Smooth muscle cell (in vitro differentiated cells): ENCODE measurements around the gene GALK1. TPM values are rescaled to one million over a fixed set of nuclear protein-coding genes. Genes with fewer than 3 reads are reported as not detected.

Experiments used
- DNase-seq: peaks from one replicate; lab custom pipeline; 2025; ENCODE audit not compliant: unreplicated experiment; lab: John Stamatoyannopoulos, UW
- H2AFZ ChIP-seq: fragments of 200-600 bp; sonication (generic); 2 replicates; pipeline ENCODE4 v1.6.0; 2016; ENCODE audit warnings: antibody characterized with exemption, low read depth, mild to moderate bottlenecking
- H3F3A ChIP-seq: fragments of 200-600 bp; sonication (generic); 2 replicates; pipeline ENCODE4 v1.6.0; 2017; ENCODE audit warnings: antibody characterized with exemption, low read depth
- H3K27ac ChIP-seq: fragments of 200-600 bp; sonication (generic); 2 replicates; pipeline ENCODE4 v1.5.1; 2016; ENCODE audit warnings: low read depth, mild to moderate bottlenecking
- H3K27me3 ChIP-seq: fragments of 200-600 bp; sonication (generic); 2 replicates; pipeline ENCODE4 v1.6.1; 2016; ENCODE audit warnings: low read depth, mild to moderate bottlenecking
- H3K36me3 ChIP-seq: fragments of 200-600 bp; sonication (generic); 2 replicates; pipeline ENCODE4 v1.5.1; 2016; ENCODE audit warnings: low read depth
- H3K4me1 ChIP-seq: fragments of 200-600 bp; sonication (generic); 2 replicates; pipeline ENCODE4 v1.5.1; 2016; ENCODE audit warnings: low read depth
- H3K4me2 ChIP-seq: fragments of 200-600 bp; sonication (generic); 2 replicates; pipeline ENCODE4 v1.6.0; 2016; ENCODE audit warnings: mild to moderate bottlenecking
- H3K4me3 ChIP-seq: fragments of 200-600 bp; sonication (generic); 2 replicates; pipeline ENCODE4 v1.5.1; 2016; ENCODE audit warnings: mild to moderate bottlenecking
- H3K79me2 ChIP-seq: fragments of 200-600 bp; sonication (generic); 2 replicates; pipeline ENCODE4 v1.6.0; 2016; ENCODE audit warnings: low read depth, mild to moderate bottlenecking
- H3K9ac ChIP-seq: fragments of 200-600 bp; sonication (generic); 2 replicates; pipeline ENCODE4 v1.6.0; 2016; ENCODE audit warnings: low read depth
- H3K9me3 ChIP-seq: fragments of 200-600 bp; sonication (generic); replicated peaks from 2 replicates; pipeline ENCODE4 v1.5.1; 2016; ENCODE audit warnings: low read depth
- H4K20me1 ChIP-seq: fragments of 200-600 bp; sonication (generic); 2 replicates; pipeline ENCODE4 v1.6.0; 2016; ENCODE audit warnings: low read depth
- WGBS: methylation state at CpG from one replicate; pipeline ENCODE4 v1.1.7; 2016; ENCODE audit warnings: low lambda C conversion rate; 5-methylcytosine and 5-hydroxymethylcytosine counted together
- polyA plus RNA-seq: library from polyadenylated mRNA; unstranded; fragments of >200 nt; fragmentation: Nextera tagmentation; extraction: Ambion mirVana; gene quantifications from 2 replicates; pipeline ENCODE4 v1.2.1, GENCODE V29; 2016
- total RNA-seq: library from RNA; depleted of rRNA; stranded (reverse); fragments of >200 nt; gene quantifications from 2 replicates; pipeline ENCODE4 v1.2.3, GENCODE V29; 2014
- TF ChIP-seq, protein P1 (sequence below): fragments of 200-600 bp; sonication (generic); IDR thresholded peaks from 2 replicates; pipeline ENCODE4 v1.5.1; 2017; ENCODE audit warnings: borderline replicate concordance, mild to moderate bottlenecking, antibody characterized with exemption; ENCODE audit not compliant: insufficient read depth, poor library complexity, severe bottlenecking

The GALK1 gene
- total and polyA plus RNA-seq, 2 experiments from 2014 or later = 31.1 to 108 TPM

DNA sequence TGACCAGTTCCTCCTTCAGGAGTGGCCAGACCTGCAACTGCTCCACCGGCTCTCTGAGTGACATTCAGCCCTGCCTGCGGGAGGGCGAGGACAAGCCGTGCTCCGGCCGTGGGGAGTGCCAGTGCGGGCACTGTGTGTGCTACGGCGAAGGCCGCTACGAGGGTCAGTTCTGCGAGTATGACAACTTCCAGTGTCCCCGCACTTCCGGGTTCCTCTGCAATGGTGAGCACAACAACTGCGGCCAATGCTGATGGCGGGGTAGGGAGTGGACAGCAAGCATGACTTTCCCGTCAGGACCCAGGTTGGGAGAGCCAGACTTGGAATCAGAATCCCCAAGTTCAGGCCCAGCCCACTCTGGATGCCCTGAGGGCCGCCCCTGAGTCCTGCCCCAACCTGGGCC lies 31.5 kb downstream of the GALK1 start:
- WGBS = 94% methylated on average over 18 of the region's 18 CpGs
- H3K4me2 ChIP-seq = no peak overlapping the region
- H3K4me1 ChIP-seq = no peaks in the 10 kb centered on the region
- H3K9ac ChIP-seq = no peak overlapping the region
- no peaks in the 10 kb centered on the region for H3F3A ChIP-seq
- H3K27ac ChIP-seq = no peak overlapping the region
- no peaks in the 10 kb centered on the region for H3K27me3 ChIP-seq
- TF ChIP-seq, protein P1, sequence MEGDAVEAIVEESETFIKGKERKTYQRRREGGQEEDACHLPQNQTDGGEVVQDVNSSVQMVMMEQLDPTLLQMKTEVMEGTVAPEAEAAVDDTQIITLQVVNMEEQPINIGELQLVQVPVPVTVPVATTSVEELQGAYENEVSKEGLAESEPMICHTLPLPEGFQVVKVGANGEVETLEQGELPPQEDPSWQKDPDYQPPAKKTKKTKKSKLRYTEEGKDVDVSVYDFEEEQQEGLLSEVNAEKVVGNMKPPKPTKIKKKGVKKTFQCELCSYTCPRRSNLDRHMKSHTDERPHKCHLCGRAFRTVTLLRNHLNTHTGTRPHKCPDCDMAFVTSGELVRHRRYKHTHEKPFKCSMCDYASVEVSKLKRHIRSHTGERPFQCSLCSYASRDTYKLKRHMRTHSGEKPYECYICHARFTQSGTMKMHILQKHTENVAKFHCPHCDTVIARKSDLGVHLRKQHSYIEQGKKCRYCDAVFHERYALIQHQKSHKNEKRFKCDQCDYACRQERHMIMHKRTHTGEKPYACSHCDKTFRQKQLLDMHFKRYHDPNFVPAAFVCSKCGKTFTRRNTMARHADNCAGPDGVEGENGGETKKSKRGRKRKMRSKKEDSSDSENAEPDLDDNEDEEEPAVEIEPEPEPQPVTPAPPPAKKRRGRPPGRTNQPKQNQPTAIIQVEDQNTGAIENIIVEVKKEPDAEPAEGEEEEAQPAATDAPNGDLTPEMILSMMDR = no peak
- no peak for DNase-seq
- H3K36me3 ChIP-seq = no peaks in the 10 kb centered on the region
- peaks cover 17% of the 10 kb centered on the region for H4K20me1 ChIP-seq
- no peaks in the 10 kb centered on the region for H3K79me2 ChIP-seq
- H2AFZ ChIP-seq = no peak overlapping the region
- no peak overlapping the region for H3K4me3 ChIP-seq
- H3K9me3 ChIP-seq = no peaks in the 10 kb centered on the region

GRCh38 chr17:75731716-75732498 lies 33.1 kb downstream of the GALK1 start:
- Histone ChIP-seq H2AFZ (no peak overlapping the region), H4K20me1 (peaks cover 12% of the 10 kb centered on the region), H3K4me3 (no peak overlapping the region), H3F3A (no peaks in the 10 kb centered on the region), H3K27ac (no peak overlapping the region), H3K79me2 (no peaks in the 10 kb centered on the region), H3K27me3 (no peaks in the 10 kb centered on the region), H3K4me2 (no peak overlapping the region), H3K9ac (no peak overlapping the region), H3K9me3 (no peaks in the 10 kb centered on the region), H3K4me1 (no peaks in the 10 kb centered on the region), H3K36me3 (no peaks in the 10 kb centered on the region)
- TF ChIP-seq, protein P1 = no peak
- 93% methylated on average over 31 of the region's 31 CpGs for WGBS
- no peak for DNase-seq

DNA sequence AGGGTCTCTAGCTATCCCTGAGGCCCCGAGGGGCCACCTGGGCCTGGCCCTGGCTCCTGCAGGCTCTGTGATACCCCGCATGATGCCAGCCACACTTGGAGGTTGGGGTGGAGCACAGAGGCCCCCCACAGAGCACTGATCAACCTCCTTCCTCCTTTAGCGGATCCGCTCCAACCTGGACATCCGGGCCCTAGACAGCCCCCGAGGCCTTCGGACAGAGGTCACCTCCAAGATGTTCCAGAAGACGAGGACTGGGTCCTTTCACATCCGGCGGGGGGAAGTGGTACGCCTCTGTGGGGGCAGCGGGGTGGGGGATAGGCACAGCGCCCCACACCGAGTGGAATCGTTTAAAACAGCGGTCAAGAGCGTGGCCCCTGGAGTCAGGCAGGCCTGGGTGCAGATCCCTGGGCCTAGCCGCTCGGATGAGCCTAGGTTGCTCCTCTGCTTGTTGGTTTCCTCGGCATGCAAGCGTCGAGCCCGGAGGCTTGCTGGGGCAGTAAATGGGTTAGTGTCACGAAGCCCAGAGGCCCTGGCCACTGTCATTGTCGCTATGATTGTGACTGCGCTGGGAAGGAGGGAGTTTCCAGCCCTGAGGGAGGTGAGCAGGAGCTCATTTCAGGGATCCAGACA lies 33.8 kb downstream of the GALK1 start:
- no peak for DNase-seq
- TF ChIP-seq, protein P1 = no peak

More for the DNA sequence above, 33.8 kb downstream of the GALK1 start:
- Histone ChIP-seq H4K20me1 (peaks cover 13% of the 10 kb centered on the region), H2AFZ (no peak overlapping the region), H3K79me2 (no peaks in the 10 kb centered on the region), H3K9ac (no peak overlapping the region), H3K27me3 (no peaks in the 10 kb centered on the region), H3K4me1 (no peaks in the 10 kb centered on the region), H3K9me3 (no peaks in the 10 kb centered on the region), H3F3A (no peaks in the 10 kb centered on the region), H3K4me2 (no peak overlapping the region), H3K4me3 (no peak overlapping the region), H3K27ac (no peak overlapping the region), H3K36me3 (no peaks in the 10 kb centered on the region)
- WGBS = 90% methylated on average over 26 of the region's 26 CpGs
